ENCODE measurements around the gene CLEC2B. TPM values are rescaled to one million over a fixed set of nuclear protein-coding genes. Genes with fewer than 3 reads are reported as not detected.
"Not testable (repeated sequence)": the region's sequence is repeated elsewhere in the genome, so short reads cannot be mapped to it uniquely, and the experiment has no call there.

CLEC2B gene
- 2.6 TPM for polyA plus RNA-seq (ENCODE audit: insufficient read length)
- long read RNA-seq, donor 1, partial matches to known transcripts: 0 of 2 reads
- long read RNA-seq, donor 1, other reads (novel, unspliced or antisense): 0 of 2 reads
- long read RNA-seq, donor 2, transcript CLEC2B-201 (5 exons, 1,700 nt): major isoform, 5 of 6 reads
- long read RNA-seq, donor 2, partial matches to known transcripts: 0 of 6 reads
- long read RNA-seq, donor 2, other reads (novel, unspliced or antisense): 0 of 6 reads
- long read RNA-seq, donor 3, partial matches to known transcripts: 0 of 2 reads
- long read RNA-seq, donor 3, other reads (novel, unspliced or antisense): 0 of 2 reads
- long read RNA-seq, donor 4, partial matches to known transcripts: 0 of 3 reads
- long read RNA-seq, donor 4, other reads (novel, unspliced or antisense): 0 of 3 reads
- long read RNA-seq, donor 5, transcript CLEC2B-201 (5 exons, 1,700 nt): major isoform, 5 of 5 reads
- long read RNA-seq, donor 5, partial matches to known transcripts: 0 of 5 reads
- long read RNA-seq, donor 5, other reads (novel, unspliced or antisense): 0 of 5 reads
- long read RNA-seq, donor 6, partial matches to known transcripts: 0 of 2 reads
- long read RNA-seq, donor 6, other reads (novel, unspliced or antisense): 0 of 2 reads
- long read RNA-seq, donor 7, transcript CLEC2B-201 (5 exons, 1,700 nt): major isoform, 5 of 5 reads
- long read RNA-seq, donor 7, partial matches to known transcripts: 0 of 5 reads
- long read RNA-seq, donor 7, other reads (novel, unspliced or antisense): 0 of 5 reads
- long read RNA-seq, donor 8, partial matches to known transcripts: 0 of 1 reads
- long read RNA-seq, donor 8, other reads (novel, unspliced or antisense): 0 of 1 reads

- no peak for DNase-seq
Measured at GRCh38 chr12:9869307-9870161, at the start of gene CLEC2B. TSS of gene CLEC2B (minus strand) at chr12:9869354.

DNA sequence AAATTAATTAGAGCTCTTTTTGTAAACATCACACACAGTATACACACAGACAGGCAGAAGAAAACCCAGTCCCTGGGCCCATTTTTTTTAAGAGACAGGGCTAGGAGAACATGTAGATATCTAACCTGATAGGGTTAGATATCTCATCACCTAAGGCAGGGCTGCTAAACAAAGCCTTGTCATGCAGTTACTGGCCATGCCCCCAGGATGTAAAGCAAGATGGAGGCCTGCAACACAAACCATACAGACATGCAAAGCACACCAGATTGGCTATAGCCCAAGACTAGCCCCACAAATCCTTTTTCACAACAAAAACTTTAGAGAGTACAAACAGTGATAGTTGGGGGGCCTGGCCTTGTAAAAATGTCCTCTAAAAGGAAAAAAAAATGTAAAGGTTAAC, 42.6 kb upstream of the CLEC2B start:
- no peak for DNase-seq

GRCh38 chr12:9910716-9911421, 41.7 kb upstream of the CLEC2B start:
- no peak for DNase-seq

GRCh38 chr12:9909724-9910123, 40.6 kb upstream of the CLEC2B start:
- no peak for DNase-seq

GRCh38 chr12:9908350-9908749, 39.2 kb upstream of the CLEC2B start:
- DNase-seq: no peak

DNA sequence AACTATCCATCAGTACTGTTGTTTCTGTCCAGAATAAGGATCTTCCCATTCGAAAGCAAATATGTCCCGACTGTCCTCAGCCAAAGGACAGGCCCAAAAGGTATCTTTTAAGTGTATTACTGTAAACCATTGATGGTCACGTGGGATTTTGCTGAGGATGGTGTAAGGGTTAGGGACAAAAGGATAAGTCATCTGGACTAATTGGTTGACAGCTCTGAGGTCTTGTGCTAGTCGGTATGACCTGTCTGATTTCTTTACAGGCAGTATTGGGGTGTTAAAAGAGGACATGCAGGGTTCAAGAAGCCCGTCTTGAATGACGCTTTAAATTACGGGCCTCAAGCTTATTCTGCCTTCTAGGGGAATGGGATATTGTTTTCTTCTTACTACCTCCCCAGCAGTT, 38.6 kb upstream of the CLEC2B start:
- DNase-seq: no peak

- no peak for DNase-seq
Measured at GRCh38 chr12:9906873-9907272, 37.7 kb upstream of the CLEC2B start.

DNA sequence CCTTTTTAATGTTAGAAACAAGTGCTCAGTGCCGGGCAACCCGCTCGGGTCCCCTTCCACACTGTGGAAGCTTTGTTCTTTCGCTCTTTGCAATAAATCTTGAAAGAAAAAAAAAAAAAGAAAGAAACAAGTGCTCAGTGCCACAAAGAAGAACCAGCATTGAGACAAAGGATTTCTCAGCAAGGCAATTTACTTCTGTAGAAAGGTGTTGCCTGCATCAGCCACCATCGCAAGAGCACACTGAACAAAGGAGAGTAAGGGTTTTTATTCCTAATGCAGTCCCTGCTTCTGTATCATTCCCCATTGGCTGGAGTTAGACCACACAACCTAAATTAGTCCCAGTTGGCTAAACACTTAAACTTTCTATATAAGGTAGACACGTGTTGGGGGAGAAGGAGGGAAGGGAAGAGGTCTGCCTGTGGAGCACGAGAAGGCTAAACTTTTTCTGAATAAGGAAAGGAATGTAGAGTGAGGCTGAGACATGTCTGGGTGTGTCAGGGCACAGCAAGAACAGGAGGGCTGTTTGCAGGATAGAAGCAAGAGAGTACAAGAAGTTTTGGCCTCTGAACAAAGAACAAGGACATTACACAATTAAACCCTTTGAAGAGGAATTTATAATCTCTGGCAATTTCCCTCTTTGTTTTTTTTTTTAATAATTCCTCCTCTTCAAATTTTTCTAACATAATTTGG, 33.5 kb upstream of the CLEC2B start:
- DNase-seq: no peak

DNA sequence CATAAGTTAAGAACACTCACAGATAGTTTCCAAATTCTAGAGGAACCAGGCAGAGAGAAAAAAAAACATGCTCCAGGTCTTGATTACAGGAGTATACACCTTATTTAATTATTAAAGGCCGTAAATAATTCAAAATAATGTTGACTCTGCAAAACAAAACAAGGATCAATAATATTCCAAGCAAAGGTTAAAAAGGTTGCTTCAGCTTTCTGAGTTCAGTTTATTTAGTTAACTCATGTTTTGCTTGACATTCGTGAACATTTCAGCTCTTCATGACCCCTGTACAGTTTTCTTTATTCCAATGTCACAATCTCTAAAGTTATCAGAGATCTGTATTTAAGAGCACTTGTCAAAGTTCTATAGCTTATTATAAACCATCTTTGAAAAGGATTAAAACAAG, 31.8 kb upstream of the CLEC2B start:
- no peak for DNase-seq

DNA sequence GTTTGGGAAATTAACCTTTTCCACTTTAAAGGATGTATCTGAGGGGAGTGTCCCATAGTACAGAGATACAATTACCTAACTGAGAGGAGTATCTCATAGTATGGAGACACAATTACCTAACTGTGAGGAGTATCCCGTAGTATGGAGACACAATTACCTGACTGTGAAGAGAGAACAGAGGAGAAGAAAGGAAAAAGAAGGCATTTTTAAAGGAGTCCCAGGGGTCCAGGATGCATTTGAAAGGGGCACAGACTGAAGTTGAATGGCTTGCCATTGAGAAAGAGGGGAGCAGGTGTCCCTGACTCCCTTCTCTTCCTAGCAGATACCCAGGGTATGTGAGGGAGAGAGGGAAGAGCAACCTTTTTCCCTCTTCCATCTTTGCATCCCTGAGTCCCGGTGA, 30.1 kb upstream of the CLEC2B start:
- DNase-seq: no peak

DNA sequence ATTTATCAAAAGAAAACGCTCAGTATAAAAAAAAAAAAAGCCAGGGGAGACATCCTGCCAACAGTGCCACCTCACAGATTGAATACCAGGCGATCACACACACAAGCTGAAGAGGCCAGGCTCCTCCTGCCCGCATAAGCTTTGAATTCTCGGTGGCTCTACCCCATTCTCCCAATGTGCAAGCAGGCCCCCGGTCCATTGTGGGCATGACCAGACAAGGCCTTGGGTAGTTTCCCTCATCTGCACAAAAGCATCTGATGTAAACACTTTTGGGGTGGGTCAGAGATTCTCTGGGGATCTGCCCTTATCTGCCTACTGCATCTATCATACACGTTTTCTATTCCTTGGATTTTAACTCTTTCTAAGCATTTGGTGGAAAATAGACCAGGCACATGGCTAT, 28.4 kb upstream of the CLEC2B start:
- DNase-seq: no peak

DNA sequence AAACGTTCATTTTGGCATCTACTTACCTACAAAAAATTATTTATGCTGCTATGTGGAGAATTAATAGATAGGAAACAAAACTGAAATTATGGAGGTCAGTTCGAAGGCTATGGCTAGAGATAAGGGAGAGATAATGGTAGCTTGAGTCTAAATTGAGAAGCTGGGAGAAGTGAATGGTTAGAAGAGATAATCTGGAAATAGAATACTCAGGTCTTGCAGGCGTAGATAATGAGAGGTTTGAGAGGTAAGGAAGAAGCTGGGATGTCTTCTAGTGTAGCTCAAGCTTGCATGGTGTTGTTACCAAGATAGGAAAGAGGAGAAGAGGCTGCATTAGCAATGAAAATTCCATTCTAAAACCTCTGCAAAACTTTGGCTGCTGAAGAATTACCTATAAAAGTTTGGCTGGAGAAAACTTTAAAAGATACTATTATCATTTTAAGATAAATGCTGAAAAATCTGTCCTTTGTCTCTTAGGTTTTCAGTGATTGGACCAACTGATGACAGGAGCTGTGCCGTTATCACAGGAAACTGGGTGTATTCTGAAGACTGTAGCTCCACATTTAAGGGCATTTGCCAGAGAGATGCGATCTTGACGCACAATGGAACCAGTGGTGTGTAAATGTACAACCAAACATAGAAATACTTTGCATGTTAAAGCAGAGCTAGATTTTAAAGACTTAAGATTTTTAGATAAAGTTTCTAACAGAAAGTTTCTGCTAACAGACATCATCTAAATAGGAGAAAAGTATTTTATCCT, 26.2 kb upstream of the CLEC2B start:
- DNase-seq: no peak

DNA sequence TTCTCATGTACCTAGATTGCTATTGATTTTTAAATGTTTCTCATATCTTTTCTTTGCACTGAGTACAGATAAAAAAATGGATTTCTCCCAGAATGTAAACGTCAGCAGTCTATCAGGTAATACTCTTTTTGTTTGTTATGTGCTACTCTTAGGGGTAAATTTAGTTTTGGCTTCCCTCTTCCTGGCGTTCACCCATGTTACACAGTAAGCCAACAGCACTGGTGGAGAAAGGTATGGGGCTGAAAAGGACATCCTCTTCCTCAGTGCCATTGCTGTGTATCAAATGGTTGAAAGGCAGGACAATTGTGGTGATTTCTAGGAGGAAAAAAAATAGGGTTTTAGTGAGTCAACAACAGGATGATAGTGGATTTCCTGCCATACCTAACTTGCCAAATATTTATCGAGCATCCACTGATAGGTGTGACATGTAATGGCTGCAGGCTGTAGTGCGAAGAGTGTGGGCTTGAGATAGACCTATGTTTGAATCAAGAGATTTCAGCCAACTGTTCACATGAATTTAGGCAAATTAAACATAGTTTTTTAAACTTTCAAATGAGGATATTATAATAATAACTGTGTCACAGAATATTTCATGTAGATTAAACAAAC, 19.6 kb upstream of the CLEC2B start:
- DNase-seq: no peak

DNA sequence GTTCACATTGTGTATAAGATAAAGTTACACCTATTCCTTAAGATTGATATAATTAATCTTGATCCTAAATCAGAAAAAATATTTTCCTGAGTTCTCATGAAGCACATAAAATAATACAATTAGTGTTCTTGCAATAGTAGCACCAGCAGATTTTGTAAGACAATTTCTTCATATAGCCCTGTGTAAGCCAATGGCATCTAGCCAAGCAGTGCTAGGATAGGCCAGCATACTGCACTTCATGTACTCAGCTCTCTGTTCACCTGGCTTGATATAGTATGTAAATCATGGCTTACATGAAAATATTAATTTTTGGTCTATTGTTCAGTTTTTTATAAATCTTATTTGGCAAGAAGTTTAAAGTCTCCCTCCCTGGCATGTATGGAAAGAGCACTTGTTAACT, 14.0 kb upstream of the CLEC2B start:
- no peak for DNase-seq

DNA sequence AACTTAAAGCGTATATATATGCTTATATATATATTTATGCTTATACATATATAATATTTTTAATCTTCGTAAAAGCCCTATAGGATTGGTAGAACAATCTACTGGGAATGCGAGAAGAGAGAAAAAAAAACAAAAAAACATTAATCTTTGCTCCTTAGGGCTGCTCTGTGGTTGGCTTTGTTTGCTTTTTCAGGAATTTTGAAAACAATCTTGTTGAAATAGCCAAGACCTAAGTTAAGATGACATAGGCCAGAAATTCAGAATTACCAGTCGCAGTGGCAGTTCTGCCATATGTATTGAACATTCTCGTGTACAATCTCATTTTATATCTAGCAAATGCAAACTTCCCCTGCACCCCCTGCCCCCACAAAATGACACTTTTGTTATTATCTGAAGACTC, 12.8 kb upstream of the CLEC2B start:
- no peak for DNase-seq

DNA sequence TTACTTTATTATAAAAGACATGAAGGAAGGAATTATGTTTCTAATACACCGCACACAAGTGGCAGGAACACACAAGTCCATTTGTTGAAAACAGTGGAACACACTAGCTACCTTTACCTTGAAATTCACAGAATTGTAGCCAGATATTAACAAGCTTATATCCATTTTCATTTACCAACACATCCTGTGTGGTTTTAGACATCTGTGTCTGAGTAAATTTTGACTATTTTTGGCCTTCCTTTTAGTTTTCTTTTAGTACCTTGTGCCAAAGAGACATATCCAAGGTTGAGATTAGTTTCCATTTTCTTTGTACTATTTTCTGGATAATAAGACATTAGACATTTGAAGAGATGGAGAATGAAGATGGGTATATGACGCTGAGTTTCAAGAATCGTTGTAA, 12.1 kb upstream of the CLEC2B start, which contains the start of gene KLRF2:
KLRF2 (plus strand) TSS at position 244 of the 400 bp plus-strand sequence; CDS start at position 351, 107 bp downstream.
- DNase-seq: no peak

- no peak for DNase-seq
Measured at GRCh38 chr12:9880532-9881078, 11.5 kb upstream of the CLEC2B start.

DNA sequence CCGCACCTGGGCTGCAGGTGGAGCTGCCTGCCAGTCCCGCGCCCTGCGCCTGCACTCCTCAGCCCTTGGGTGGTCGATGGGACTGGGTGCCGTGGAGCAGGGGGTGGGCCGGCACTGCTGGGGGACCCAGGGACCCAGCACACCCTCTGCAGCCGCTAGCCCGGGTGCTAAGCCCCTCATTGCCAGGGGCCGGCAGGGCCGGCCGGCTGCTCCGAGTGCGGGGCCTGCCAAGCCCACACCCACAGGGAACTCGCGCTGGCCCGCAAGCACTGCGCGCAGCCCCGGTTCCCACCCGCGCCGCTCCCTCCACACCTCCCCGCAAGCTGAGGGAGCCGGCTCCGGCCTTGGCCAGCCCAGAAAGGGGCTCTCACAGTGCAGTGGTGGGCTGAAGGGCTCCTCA, 7.0 kb upstream of the CLEC2B start:
- not testable (repeated sequence) for DNase-seq

GRCh38 chr12:9872742-9873141, 3.6 kb upstream of the CLEC2B start:
- DNase-seq: no peak

Data from left kidney (tissue), 8 donors.